HUDEP-2 (cell line): Measurements from ENCODE around the gene DSTN.
A peak's percentile ranks its signal among the peaks of the same experiment; 100 is the strongest.
"Not testable (repeated sequence)": the region's sequence is repeated elsewhere in the genome, so short reads cannot be mapped to it uniquely, and the experiment has no call there.

Source experiments
- DNase-seq, 76 experiments: peaks; one replicate each; lab custom pipeline; 2025; ENCODE audit not compliant: unreplicated experiment in 76 of 76; lab: John Stamatoyannopoulos, UW

The DSTN gene

GRCh38 chr20:17647391-17648314 lies 77.8 kb downstream of the DSTN start:
- DNase-seq, result peak in 1 of 76 experiments; percentile 10

- no peak for DNase-seq
These were observed 78.4 kb downstream of the DSTN start for GRCh38 chr20:17648315-17648646.

- DNase-seq, result peak in 3 of 76 experiments; percentile 2 to 6 (median 3)
These were observed 79.2 kb downstream of the DSTN start for GRCh38 chr20:17648791-17649730.

- DNase-seq, result no peak
These were observed 80.6 kb downstream of the DSTN start for GRCh38 chr20:17650301-17651128.

GRCh38 chr20:17651129-17651759 lies 81.4 kb downstream of the DSTN start:
- DNase-seq, result no peak

- no peak for DNase-seq
These were observed 82.0 kb downstream of the DSTN start for GRCh38 chr20:17651760-17652388.

- DNase-seq, result no peak
These were observed 82.5 kb downstream of the DSTN start for GRCh38 chr20:17652411-17652810.

GRCh38 chr20:17653835-17654648 lies 84.2 kb downstream of the DSTN start:
- DNase-seq, result no peak

GRCh38 chr20:17654649-17655285 lies 84.9 kb downstream of the DSTN start:
- peak in 2 of 76 experiments; percentile 11 to 24 for DNase-seq

- no peak for DNase-seq
These were observed 85.4 kb downstream of the DSTN start for GRCh38 chr20:17655286-17655651.

- DNase-seq, result no peak
These were observed 86.1 kb downstream of the DSTN start for GRCh38 chr20:17655865-17656479.

- DNase-seq, result no peak
These were observed 87.4 kb downstream of the DSTN start for GRCh38 chr20:17657079-17657825.

- DNase-seq, result no peak
These were observed 88.2 kb downstream of the DSTN start for GRCh38 chr20:17657898-17658647.

- DNase-seq, result no peak
These were observed 88.7 kb downstream of the DSTN start for GRCh38 chr20:17658648-17658993.

GRCh38 chr20:17659344-17659743 lies 89.5 kb downstream of the DSTN start:
- not testable (repeated sequence) for DNase-seq
